GM12864 (cell line): ENCODE measurements around the gene MMP11.
A peak's percentile ranks its signal among the peaks of the same experiment; 100 is the strongest.

ENCODE experiments used
- DNase-seq: peaks from one replicate; pipeline ENCODE4 v3.0.0-alpha.2; 2011; ENCODE audit warnings: low read depth
- H3K4me3 ChIP-seq: 2 replicates; pipeline ENCODE4 v1.5.1; 2011; ENCODE audit warnings: mild to moderate bottlenecking, low read depth, low read length, control low read depth
- TF ChIP-seq, protein P1 (sequence below): IDR thresholded peaks from 2 replicates; pipeline ENCODE4 v1.5.1; 2011; ENCODE audit warnings: low read depth, mild to moderate bottlenecking, moderate library complexity, low read length, control low read depth, inconsistent platforms; ENCODE audit errors: missing control alignments

Gene MMP11

DNA sequence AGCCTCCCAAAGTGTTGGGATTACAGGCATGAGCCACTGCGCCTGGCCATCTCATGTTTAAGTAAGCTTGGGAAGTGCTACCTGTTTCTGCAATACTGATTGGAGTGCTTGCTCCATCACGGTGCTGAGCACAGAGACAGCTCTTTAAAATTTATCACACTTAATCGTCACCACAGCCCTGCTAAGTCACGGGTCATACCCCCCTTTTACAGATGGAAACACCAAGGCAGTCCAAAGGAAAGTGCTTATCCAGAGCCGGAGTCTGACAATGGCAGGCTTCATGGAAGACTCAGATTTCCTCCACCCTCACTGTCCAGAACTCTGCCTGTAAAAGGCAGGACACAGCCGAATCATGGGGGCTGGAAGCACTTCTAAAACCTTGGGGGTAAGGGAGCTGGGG, 12.6 kb upstream of the MMP11 start:
- TF ChIP-seq, protein P1, sequence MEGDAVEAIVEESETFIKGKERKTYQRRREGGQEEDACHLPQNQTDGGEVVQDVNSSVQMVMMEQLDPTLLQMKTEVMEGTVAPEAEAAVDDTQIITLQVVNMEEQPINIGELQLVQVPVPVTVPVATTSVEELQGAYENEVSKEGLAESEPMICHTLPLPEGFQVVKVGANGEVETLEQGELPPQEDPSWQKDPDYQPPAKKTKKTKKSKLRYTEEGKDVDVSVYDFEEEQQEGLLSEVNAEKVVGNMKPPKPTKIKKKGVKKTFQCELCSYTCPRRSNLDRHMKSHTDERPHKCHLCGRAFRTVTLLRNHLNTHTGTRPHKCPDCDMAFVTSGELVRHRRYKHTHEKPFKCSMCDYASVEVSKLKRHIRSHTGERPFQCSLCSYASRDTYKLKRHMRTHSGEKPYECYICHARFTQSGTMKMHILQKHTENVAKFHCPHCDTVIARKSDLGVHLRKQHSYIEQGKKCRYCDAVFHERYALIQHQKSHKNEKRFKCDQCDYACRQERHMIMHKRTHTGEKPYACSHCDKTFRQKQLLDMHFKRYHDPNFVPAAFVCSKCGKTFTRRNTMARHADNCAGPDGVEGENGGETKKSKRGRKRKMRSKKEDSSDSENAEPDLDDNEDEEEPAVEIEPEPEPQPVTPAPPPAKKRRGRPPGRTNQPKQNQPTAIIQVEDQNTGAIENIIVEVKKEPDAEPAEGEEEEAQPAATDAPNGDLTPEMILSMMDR = no peak
- H3K4me3 ChIP-seq = no peak overlapping the region
- no peak for DNase-seq

DNA sequence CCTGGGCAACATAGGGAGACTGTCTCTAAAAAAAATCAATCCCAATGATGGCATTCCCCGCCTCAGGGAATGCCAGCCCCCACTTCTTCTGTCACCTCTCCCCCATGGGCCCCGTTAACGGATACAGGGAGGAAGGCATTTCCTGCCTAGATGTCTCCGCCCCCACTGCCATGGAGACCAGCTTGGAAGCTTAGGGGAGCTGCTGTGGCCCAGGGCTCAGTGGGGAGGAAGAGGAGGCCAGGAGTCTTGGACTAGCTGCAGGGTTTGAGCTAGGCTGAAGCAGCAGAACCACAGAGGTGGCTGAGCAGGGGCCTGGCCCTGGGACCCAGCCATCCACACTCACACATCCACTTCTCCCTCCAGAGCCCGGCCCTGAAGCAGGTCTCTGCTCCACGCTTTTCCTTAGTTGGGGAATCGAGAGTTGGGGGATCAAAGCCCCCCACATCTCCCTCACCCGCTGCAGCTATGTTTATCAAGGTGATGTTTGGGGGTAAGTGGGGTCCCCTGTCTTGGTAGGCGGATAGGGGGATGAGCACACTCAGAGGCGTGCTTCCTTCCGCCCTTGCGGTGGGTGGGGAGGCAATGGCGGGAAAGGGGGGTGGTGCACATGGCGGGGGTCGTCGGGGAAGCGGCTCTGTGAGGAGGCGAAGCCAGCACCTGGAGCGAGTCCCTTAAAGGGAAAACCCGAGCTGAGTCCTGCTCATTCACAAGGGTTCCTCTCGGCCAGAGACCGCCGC, 9.6 kb upstream of the MMP11 start, which contains the start of gene C22orf15:
Gene C22orf15 (plus strand): TSS at position 149 of the 737 bp plus-strand sequence. CDS start 317 bp downstream, at position 466.
- peak within 1 kb of the TSS; percentile 20 for H3K4me3 ChIP-seq
- TF ChIP-seq, protein P1 = no peak
- no peak for DNase-seq

DNA sequence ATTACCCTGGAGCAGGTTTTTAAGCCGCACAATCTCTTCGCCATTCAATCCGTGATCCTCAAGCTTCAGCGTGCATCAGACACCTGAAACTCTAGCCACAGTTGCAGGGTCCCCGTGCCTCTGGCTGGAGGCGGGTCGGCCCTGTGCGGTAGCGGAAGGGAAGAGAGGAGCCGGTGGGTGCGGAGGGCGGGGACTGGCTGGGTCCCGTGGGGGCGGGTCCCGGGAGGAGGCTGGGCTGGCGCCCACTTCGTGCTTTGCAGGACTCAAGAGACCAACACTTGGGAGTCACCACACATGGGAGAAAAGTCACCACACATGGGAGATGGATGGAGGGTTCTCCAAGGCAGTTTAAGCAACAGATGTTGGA, 9.1 kb upstream of the MMP11 start:
- peak overlapping the region; percentile 20 for H3K4me3 ChIP-seq
- no peak for DNase-seq
- TF ChIP-seq, protein P1 = no peak

DNA sequence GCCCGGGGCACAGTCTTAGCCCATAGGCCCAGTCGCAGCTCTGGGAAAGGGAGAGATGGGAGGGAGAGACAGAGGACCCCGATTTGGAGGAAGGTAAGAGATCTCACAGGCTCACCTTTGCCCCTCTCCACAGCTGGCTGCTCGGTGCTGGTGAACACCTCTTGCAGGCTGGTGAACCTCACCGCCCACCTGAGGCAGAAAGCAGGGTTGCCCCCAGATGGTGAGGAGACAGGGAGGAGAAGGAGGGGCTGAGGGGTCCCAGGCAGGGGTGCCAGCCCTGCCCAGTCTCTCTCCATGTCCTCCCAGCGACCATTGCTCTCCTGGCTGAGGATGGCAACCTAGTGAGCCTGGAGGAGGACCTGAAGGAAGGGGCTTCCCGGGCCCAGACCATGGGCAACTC, 8.7 kb upstream of the MMP11 start:
- TF ChIP-seq, protein P1 = no peak
- H3K4me3 ChIP-seq = no peak overlapping the region; the same call in 1 of the 2 replicates
- no peak for DNase-seq

DNA sequence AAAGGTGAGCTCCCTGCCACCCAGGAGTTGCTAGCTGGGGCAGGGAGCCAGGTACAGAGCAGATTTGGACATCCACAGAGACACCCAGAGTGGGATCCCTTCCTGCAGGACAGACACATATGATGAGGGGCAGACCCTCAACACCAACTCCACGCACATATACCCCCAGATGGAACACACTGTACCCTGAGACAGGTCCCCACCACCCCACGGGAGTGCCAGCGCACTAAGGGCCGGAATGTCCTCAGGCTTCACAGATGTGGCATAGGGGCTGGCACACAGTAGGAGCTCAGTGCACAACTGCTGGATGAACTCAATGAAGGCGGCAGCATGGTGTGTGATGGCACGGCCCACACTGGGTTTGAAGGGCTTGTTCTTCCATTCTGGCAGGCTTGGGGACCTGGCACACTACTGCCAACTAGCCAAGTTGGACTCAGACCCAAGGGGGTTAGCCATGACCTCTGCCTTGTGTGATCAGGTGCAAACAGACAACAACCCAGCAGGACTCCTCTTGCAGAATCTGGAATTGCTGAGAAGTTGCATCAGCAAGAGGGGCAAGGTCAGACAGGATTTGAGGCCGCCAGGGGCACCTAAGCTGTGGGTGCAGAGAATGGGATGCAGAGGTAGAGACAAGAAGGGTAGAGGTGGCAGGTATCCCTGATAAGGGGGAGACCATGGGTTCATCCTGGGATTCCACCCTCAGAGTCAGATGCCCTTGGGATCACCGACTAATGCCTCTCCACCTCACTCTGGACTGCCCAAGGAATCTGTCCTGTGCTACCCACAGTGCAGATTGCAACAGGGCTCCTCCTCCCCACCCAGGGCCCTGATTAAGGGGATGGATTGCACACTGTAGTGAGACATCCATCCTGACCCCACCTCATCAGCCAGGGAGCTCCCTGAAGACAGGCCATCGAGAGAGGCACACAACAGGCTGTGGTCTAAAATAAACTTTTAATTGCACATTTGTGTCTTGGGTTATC, 7.5 kb upstream of the MMP11 start:
- H3K4me3 ChIP-seq = no peak overlapping the region
- no peak for DNase-seq
- TF ChIP-seq, protein P1 = no peak

DNA sequence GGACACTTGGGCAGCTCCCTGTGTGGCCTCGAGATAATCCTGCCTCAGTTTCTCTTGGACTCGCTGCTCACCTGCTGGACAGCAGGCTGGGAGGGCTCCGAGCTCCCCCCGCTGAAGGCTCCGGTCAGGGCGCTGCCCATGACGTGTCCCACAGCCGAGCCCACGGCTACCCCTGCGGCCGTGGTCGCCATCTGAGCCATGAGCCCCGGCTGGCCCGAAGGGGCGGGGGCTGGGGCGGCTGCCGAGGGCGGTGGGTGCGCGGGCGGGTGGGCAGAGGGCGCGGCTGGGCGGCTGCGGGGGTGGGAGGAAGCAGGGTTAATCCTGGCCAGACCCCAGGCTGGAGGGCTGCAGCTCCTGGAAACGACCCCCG, 5.4 kb upstream of the MMP11 start:
- TF ChIP-seq, protein P1 = no peak
- DNase-seq = no peak
- peak overlapping the region; percentile 71 for H3K4me3 ChIP-seq
